Tibial nerve (tissue), 4 donors: ENCODE results near the gene CX3CR1. TPM values are rescaled to one million over a fixed set of nuclear protein-coding genes. Genes with fewer than 3 reads are reported as not detected.

Experiments used
- total RNA-seq, 4 donors: library from RNA; depleted of rRNA; stranded (reverse); fragments of >200 nt; gene quantifications; one replicate each; pipeline ENCODE4 v1.1.0, GENCODE V29; 2016

Gene CX3CR1
- total RNA-seq, 4 donors from 2014 or later: 2.2 to 4.4 (median 3.1) TPM; not detected in 1

Other genes starting within 250 kb of the CX3CR1 start
- under 1 TPM; 0.21 to 0.98 (median 0.59) TPM for gene SCN11A, start 228.1 kb downstream of the CX3CR1 start, total RNA-seq
- 10 to 100 TPM; 25.2 to 42.6 (median 36.5) TPM for gene WDR48, start 228.0 kb downstream of the CX3CR1 start, total RNA-seq
- gene GORASP1, start 172.4 kb downstream of the CX3CR1 start, total RNA-seq: 10 to 100 TPM; 45.8 to 72.9 (median 61.9) TPM
- gene TTC21A, start 172.4 kb downstream of the CX3CR1 start, total RNA-seq: 10 to 100 TPM; 11.5 to 21.6 (median 12.8) TPM
- gene CSRNP1, start 126.4 kb downstream of the CX3CR1 start, total RNA-seq: 10 to 100 TPM; 48.3 to 72.8 (median 66.0) TPM
- not detected for gene XIRP1, start 87.4 kb downstream of the CX3CR1 start, total RNA-seq
- not detected for gene CCR8, start 49.7 kb upstream of the CX3CR1 start, total RNA-seq
- gene SLC25A38, start 103.3 kb upstream of the CX3CR1 start, total RNA-seq: 10 to 100 TPM; 21.9 to 35.0 (median 29.6) TPM
- 1,000 to 10,000 TPM in 1 of 4 donors, 100 to 1,000 TPM in 3; 744 to 1,023 (median 854) TPM for gene RPSA, start 126.7 kb upstream of the CX3CR1 start, total RNA-seq
- 1 to 10 TPM in 1 of 4 donors, under 1 TPM in 2, not detected in 1; 0.20 to 2.5 (median 0.87) TPM for gene MOBP, start 187.6 kb upstream of the CX3CR1 start, total RNA-seq